ENCODE data around the gene EYA4.

EYA4 gene

GRCh38 chr6:133286765-133287164 lies 45.6 kb downstream of the EYA4 start:
- H3K4me1 ChIP-seq (ENCODE audit: control insufficient read depth in 5 of 5, insufficient read depth in 5 of 5, low read length in 5 of 5) = peaks cover 0 to 4% (median 3%) of the 10 kb centered on the region in 5 donors
- no peaks in the 10 kb centered on the region for H3K27me3 ChIP-seq (ENCODE audit: control insufficient read depth in 5 of 5, insufficient read depth in 4 of 5, low read length in 5 of 5)
- H3K36me3 ChIP-seq (ENCODE audit: control insufficient read depth in 5 of 5, insufficient read depth in 5 of 5, low read length in 5 of 5) = no peaks in the 10 kb centered on the region

DNA sequence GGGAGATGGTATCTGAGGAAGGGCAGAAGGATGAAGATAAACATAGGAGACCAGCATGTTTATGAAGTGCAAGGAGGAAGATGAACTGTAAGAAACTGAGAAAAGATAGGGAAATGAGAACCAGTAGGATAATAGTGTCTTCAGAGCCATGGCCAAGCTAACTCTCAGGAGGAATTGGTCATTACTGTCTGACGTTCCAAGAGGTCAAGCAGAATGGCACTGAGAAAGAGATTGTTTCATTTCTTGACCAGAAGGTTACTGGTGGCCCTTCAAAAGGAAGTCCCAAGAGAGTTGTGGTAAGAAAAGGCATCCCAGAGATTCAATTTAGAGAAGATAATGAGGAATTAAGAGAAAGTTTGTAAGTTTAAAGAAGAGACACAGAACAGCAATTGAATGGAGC lies 47.5 kb downstream of the EYA4 start:
- H3K36me3 ChIP-seq (ENCODE audit: control insufficient read depth in 5 of 5, insufficient read depth in 5 of 5, low read length in 5 of 5) = no peaks in the 10 kb centered on the region
- H3K4me3 ChIP-seq (ENCODE audit: low read depth in 1 of 5, low read length in 5 of 5) = no peak overlapping the region
- no peak overlapping the region for H3K9ac ChIP-seq (ENCODE audit: low read length in 5 of 5)
- H3K4me1 ChIP-seq (ENCODE audit: control insufficient read depth in 5 of 5, insufficient read depth in 5 of 5, low read length in 5 of 5) = peaks cover 0 to 7% (median 3%) of the 10 kb centered on the region in 5 donors
- H3K9me3 ChIP-seq (ENCODE audit: control insufficient read depth in 5 of 5, low read length in 5 of 5) = no peaks in the 10 kb centered on the region
- H3K27me3 ChIP-seq (ENCODE audit: control insufficient read depth in 5 of 5, insufficient read depth in 4 of 5, low read length in 5 of 5) = no peaks in the 10 kb centered on the region
- no peak overlapping the region for H3K27ac ChIP-seq (ENCODE audit: low read depth, low read length)

More at GRCh38 chr6:133286765-133287164, 45.6 kb downstream of the EYA4 start:
- H3K9me3 ChIP-seq (ENCODE audit: control insufficient read depth in 5 of 5, low read length in 5 of 5) = no peaks in the 10 kb centered on the region
- no peak overlapping the region for H3K4me3 ChIP-seq (ENCODE audit: low read depth in 1 of 5, low read length in 5 of 5)
- H3K27ac ChIP-seq (ENCODE audit: low read depth, low read length) = no peak overlapping the region
- H3K9ac ChIP-seq (ENCODE audit: low read length in 5 of 5) = no peak overlapping the region

GRCh38 chr6:133289733-133290306 lies 48.7 kb downstream of the EYA4 start:
- H3K4me1 ChIP-seq (ENCODE audit: control insufficient read depth in 5 of 5, insufficient read depth in 5 of 5, low read length in 5 of 5) = peaks cover 0 to 7% (median 3%) of the 10 kb centered on the region in 5 donors
- no peak overlapping the region for H3K27ac ChIP-seq (ENCODE audit: low read depth, low read length)
- H3K4me3 ChIP-seq (ENCODE audit: low read depth in 1 of 5, low read length in 5 of 5) = no peak overlapping the region
- no peak overlapping the region for H3K9ac ChIP-seq (ENCODE audit: low read length in 5 of 5)
- H3K27me3 ChIP-seq (ENCODE audit: control insufficient read depth in 5 of 5, insufficient read depth in 4 of 5, low read length in 5 of 5) = no peaks in the 10 kb centered on the region
- H3K9me3 ChIP-seq (ENCODE audit: control insufficient read depth in 5 of 5, low read length in 5 of 5) = no peaks in the 10 kb centered on the region
- H3K36me3 ChIP-seq (ENCODE audit: control insufficient read depth in 5 of 5, insufficient read depth in 5 of 5, low read length in 5 of 5) = no peaks in the 10 kb centered on the region

- no peaks in the 10 kb centered on the region for H3K9me3 ChIP-seq (ENCODE audit: control insufficient read depth in 5 of 5, low read length in 5 of 5)
- no peak overlapping the region for H3K27ac ChIP-seq (ENCODE audit: low read depth, low read length)
- H3K4me1 ChIP-seq (ENCODE audit: control insufficient read depth in 5 of 5, insufficient read depth in 5 of 5, low read length in 5 of 5) = peaks cover 0 to 7% (median 3%) of the 10 kb centered on the region in 5 donors
- no peak overlapping the region for H3K4me3 ChIP-seq (ENCODE audit: low read depth in 1 of 5, low read length in 5 of 5)
- H3K27me3 ChIP-seq (ENCODE audit: control insufficient read depth in 5 of 5, insufficient read depth in 4 of 5, low read length in 5 of 5) = no peaks in the 10 kb centered on the region
- no peaks in the 10 kb centered on the region for H3K36me3 ChIP-seq (ENCODE audit: control insufficient read depth in 5 of 5, insufficient read depth in 5 of 5, low read length in 5 of 5)
- no peak overlapping the region for H3K9ac ChIP-seq (ENCODE audit: low read length in 5 of 5)
These were observed 49.8 kb downstream of the EYA4 start for GRCh38 chr6:133290930-133291329.

DNA sequence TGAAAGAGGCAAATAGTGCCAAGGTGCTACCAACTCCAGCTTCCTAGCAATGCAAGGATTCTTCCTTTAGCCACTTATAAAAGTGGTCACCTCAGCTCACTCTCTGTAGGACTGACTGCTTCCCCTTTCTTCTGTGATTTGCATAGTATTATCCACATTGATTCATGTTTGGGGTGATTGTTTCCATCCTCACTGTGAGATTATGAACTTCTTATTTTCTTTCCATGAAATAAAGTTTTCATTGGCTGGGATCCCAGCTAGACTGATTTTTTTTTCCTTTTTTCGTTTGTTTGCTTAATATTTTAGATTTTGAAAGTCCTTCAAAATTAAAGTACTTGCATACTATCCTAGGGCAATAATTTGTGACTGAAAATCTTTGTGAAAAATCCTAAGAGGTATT lies 50.5 kb downstream of the EYA4 start:
- no peak overlapping the region for H3K27ac ChIP-seq (ENCODE audit: low read depth, low read length)
- H3K4me1 ChIP-seq (ENCODE audit: control insufficient read depth in 5 of 5, insufficient read depth in 5 of 5, low read length in 5 of 5) = peaks cover 0 to 7% (median 3%) of the 10 kb centered on the region in 5 donors
- no peak overlapping the region for H3K9ac ChIP-seq (ENCODE audit: low read length in 5 of 5)
- H3K36me3 ChIP-seq (ENCODE audit: control insufficient read depth in 5 of 5, insufficient read depth in 5 of 5, low read length in 5 of 5) = no peaks in the 10 kb centered on the region
- H3K27me3 ChIP-seq (ENCODE audit: control insufficient read depth in 5 of 5, insufficient read depth in 4 of 5, low read length in 5 of 5) = no peaks in the 10 kb centered on the region
- no peaks in the 10 kb centered on the region for H3K9me3 ChIP-seq (ENCODE audit: control insufficient read depth in 5 of 5, low read length in 5 of 5)
- H3K4me3 ChIP-seq (ENCODE audit: low read depth in 1 of 5, low read length in 5 of 5) = no peak overlapping the region

DNA sequence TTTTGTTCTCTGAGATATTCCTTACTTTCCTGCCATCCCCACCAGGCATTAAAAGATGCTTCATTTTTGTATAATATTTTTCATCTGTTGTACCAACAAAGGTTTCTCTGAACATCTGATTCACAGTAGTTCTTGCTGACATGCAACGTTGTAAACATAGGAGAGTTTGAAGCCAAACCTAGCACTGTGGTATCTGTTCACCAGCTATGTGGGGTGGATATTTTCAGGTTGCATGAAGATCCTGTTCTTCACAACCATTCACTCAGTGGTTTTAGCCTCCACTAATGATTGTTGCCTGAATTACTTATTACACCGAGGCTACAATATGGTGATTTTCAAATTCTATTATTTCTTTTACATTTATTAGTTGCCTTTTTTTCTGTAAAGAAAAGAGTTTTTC lies 56.5 kb downstream of the EYA4 start:
- Histone ChIP-seq H3K9me3 (ENCODE audit: control insufficient read depth in 5 of 5, low read length in 5 of 5) (no peaks in the 10 kb centered on the region), H3K4me3 (ENCODE audit: low read depth in 1 of 5, low read length in 5 of 5) (no peak overlapping the region), H3K27ac (ENCODE audit: low read depth, low read length) (no peak overlapping the region), H3K9ac (ENCODE audit: low read length in 5 of 5) (no peak overlapping the region), H3K36me3 (ENCODE audit: control insufficient read depth in 5 of 5, insufficient read depth in 5 of 5, low read length in 5 of 5) (no peaks in the 10 kb centered on the region), H3K27me3 (ENCODE audit: control insufficient read depth in 5 of 5, insufficient read depth in 4 of 5, low read length in 5 of 5) (no peaks in the 10 kb centered on the region), H3K4me1 (ENCODE audit: control insufficient read depth in 5 of 5, insufficient read depth in 5 of 5, low read length in 5 of 5) (peaks cover 0 to 3% (median 0%) of the 10 kb centered on the region in 5 donors)

- Histone ChIP-seq H3K27ac (ENCODE audit: low read depth, low read length) (no peak overlapping the region), H3K27me3 (ENCODE audit: control insufficient read depth in 5 of 5, insufficient read depth in 4 of 5, low read length in 5 of 5) (no peaks in the 10 kb centered on the region), H3K36me3 (ENCODE audit: control insufficient read depth in 5 of 5, insufficient read depth in 5 of 5, low read length in 5 of 5) (no peaks in the 10 kb centered on the region), H3K9me3 (ENCODE audit: control insufficient read depth in 5 of 5, low read length in 5 of 5) (no peaks in the 10 kb centered on the region), H3K4me3 (ENCODE audit: low read depth in 1 of 5, low read length in 5 of 5) (no peak overlapping the region), H3K9ac (ENCODE audit: low read length in 5 of 5) (no peak overlapping the region), H3K4me1 (ENCODE audit: control insufficient read depth in 5 of 5, insufficient read depth in 5 of 5, low read length in 5 of 5) (peaks cover 0 to 3% (median 0%) of the 10 kb centered on the region in 5 donors)
These were observed 57.2 kb downstream of the EYA4 start for GRCh38 chr6:133298335-133298734.

GRCh38 chr6:133298801-133299200 lies 57.6 kb downstream of the EYA4 start:
- no peak overlapping the region for H3K4me3 ChIP-seq (ENCODE audit: low read depth in 1 of 5, low read length in 5 of 5)
- no peaks in the 10 kb centered on the region for H3K36me3 ChIP-seq (ENCODE audit: control insufficient read depth in 5 of 5, insufficient read depth in 5 of 5, low read length in 5 of 5)
- H3K9ac ChIP-seq (ENCODE audit: low read length in 5 of 5) = no peak overlapping the region
- no peak overlapping the region for H3K27ac ChIP-seq (ENCODE audit: low read depth, low read length)
- no peaks in the 10 kb centered on the region for H3K27me3 ChIP-seq (ENCODE audit: control insufficient read depth in 5 of 5, insufficient read depth in 4 of 5, low read length in 5 of 5)
- H3K4me1 ChIP-seq (ENCODE audit: control insufficient read depth in 5 of 5, insufficient read depth in 5 of 5, low read length in 5 of 5) = peaks cover 0 to 3% (median 0%) of the 10 kb centered on the region in 5 donors
- H3K9me3 ChIP-seq (ENCODE audit: control insufficient read depth in 5 of 5, low read length in 5 of 5) = no peaks in the 10 kb centered on the region

DNA sequence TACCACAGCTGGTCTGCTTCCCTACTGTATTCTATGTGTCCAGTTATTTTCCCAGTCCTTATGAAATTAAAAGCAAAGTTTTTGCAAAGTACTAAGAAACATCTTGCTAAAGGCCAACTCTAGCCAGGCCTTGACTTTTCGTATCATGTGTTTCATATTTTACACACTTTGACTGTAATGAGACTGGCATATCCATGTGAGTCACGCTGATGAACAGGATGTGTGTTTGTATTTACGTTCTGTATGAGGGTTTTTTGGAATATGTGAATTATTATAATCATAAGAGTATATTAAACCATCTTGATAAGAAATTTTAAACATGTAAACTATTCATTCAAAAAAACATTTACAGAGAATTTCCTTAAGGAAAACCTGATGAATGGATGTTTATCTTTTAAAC lies 59.7 kb downstream of the EYA4 start:
- Histone ChIP-seq H3K36me3 (ENCODE audit: control insufficient read depth in 5 of 5, insufficient read depth in 5 of 5, low read length in 5 of 5) (no peaks in the 10 kb centered on the region), H3K4me1 (ENCODE audit: control insufficient read depth in 5 of 5, insufficient read depth in 5 of 5, low read length in 5 of 5) (peaks cover 0 to 3% (median 0%) of the 10 kb centered on the region in 5 donors), H3K27ac (ENCODE audit: low read depth, low read length) (no peak overlapping the region), H3K9ac (ENCODE audit: low read length in 5 of 5) (no peak overlapping the region), H3K4me3 (ENCODE audit: low read depth in 1 of 5, low read length in 5 of 5) (no peak overlapping the region), H3K27me3 (ENCODE audit: control insufficient read depth in 5 of 5, insufficient read depth in 4 of 5, low read length in 5 of 5) (no peaks in the 10 kb centered on the region), H3K9me3 (ENCODE audit: control insufficient read depth in 5 of 5, low read length in 5 of 5) (no peaks in the 10 kb centered on the region)

- Histone ChIP-seq H3K27ac (ENCODE audit: low read depth, low read length) (no peak overlapping the region), H3K4me3 (ENCODE audit: low read depth in 1 of 5, low read length in 5 of 5) (no peak overlapping the region), H3K9me3 (ENCODE audit: control insufficient read depth in 5 of 5, low read length in 5 of 5) (no peaks in the 10 kb centered on the region), H3K27me3 (ENCODE audit: control insufficient read depth in 5 of 5, insufficient read depth in 4 of 5, low read length in 5 of 5) (no peaks in the 10 kb centered on the region), H3K9ac (ENCODE audit: low read length in 5 of 5) (no peak overlapping the region), H3K36me3 (ENCODE audit: control insufficient read depth in 5 of 5, insufficient read depth in 5 of 5, low read length in 5 of 5) (no peaks in the 10 kb centered on the region), H3K4me1 (ENCODE audit: control insufficient read depth in 5 of 5, insufficient read depth in 5 of 5, low read length in 5 of 5) (peaks cover 0 to 3% (median 0%) of the 10 kb centered on the region in 5 donors)
These were observed 60.7 kb downstream of the EYA4 start for GRCh38 chr6:133301835-133302234.

Measured in subcutaneous abdominal adipose tissue (tissue), 5 donors.